ENCODE measurements around the gene CAVIN4. TPM values are rescaled to one million over a fixed set of nuclear protein-coding genes. Genes with fewer than 3 reads are reported as not detected.

The CAVIN4 gene
- total RNA-seq, 1 experiment from 2014 or later: 7.1 TPM

GRCh38 chr9:100583014-100583802 lies 5.3 kb downstream of the CAVIN4 start (continued):
- no peak for TF ChIP-seq ZMAT4 (CRISPR knock-in tag; IDR thresholded peaks at IDR 0.05)
- TF ChIP-seq MAX (CRISPR knock-in tag; IDR thresholded peaks at IDR 0.05): no peak
- TF ChIP-seq TP53 (CRISPR knock-in tag; IDR thresholded peaks at IDR 0.05): no peak
- TF ChIP-seq ZNF138 (CRISPR knock-in tag; conservative IDR thresholded peaks at IDR 0.05): no peak

- Mint-ChIP-seq H3K4me1 (no peaks in the 10 kb centered on the region), H3K27me3 (ENCODE audit: low read depth) (no peaks in the 10 kb centered on the region), H3K4me3 (no peak overlapping the region), H3K27ac (no peak overlapping the region), H3K36me3 (0 out of 2 replicates have a peak, but pooled peaks cover 7% of the 10 kb centered on the region), H3K9me3 (no peaks in the 10 kb centered on the region)
- ChIA-PET CTCF (no interaction called here), POLR2A (no interaction called here)
- TF ChIP-seq ZNF425 (CRISPR knock-in tag; conservative IDR thresholded peaks at IDR 0.05) (no peak), TEAD1 (CRISPR knock-in tag; IDR thresholded peaks at IDR 0.05) (no peak), NR3C1 (CRISPR knock-in tag; conservative IDR thresholded peaks at IDR 0.05; ENCODE audit: low read depth) (no peak), FOXP1 (CRISPR knock-in tag; IDR thresholded peaks at IDR 0.05; ENCODE audit: borderline replicate concordance) (no peak), ZNF396 (CRISPR knock-in tag; IDR thresholded peaks at IDR 0.05; ENCODE audit: borderline replicate concordance) (no peak), HMGA2 (CRISPR knock-in tag; IDR thresholded peaks at IDR 0.05) (no peak), ZMAT4 (CRISPR knock-in tag; IDR thresholded peaks at IDR 0.05) (no peak), ETV6 (CRISPR knock-in tag; IDR thresholded peaks at IDR 0.05) (no peak), NR2C2 (CRISPR knock-in tag; IDR thresholded peaks at IDR 0.05) (no peak), AFF4 (CRISPR knock-in tag; IDR thresholded peaks at IDR 0.05; ENCODE audit: borderline replicate concordance) (no peak), TP53 (CRISPR knock-in tag; IDR thresholded peaks at IDR 0.05) (no peak), GABPB1 (CRISPR knock-in tag; IDR thresholded peaks at IDR 0.05) (no peak), ATF6 (CRISPR knock-in tag; IDR thresholded peaks at IDR 0.05) (no peak)
- no peak for DNase-seq (ENCODE audit: low spot score)
- ATAC-seq: no peak
Measured at GRCh38 chr9:100584951-100585350, 7.1 kb downstream of the CAVIN4 start.
